ENCODE results near the gene VSNL1.

Gene VSNL1

DNA sequence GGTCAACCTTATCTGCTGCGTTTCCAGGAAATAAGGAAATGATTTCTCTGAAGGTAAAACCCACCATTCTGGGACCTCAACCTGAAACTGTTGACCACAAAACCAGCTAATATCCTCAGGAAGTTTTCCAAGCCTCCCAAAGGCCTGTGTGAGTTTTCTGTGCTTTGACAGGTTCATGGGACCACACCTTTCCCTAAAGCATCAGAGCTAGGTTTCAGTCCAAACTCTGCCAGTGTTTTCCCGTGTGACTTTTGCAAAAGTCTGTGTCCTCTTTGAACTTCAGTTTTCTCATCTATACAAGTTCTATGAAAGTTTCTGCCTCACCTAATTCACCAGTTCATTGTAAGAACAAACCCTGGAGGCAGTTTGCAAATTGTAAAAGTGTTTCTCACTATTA is 39.8 kb downstream of the VSNL1 start:
- in situ Hi-C loops (cut with MboI; ENCODE audit: low sequenced_read_pairs): no loop called here

DNA sequence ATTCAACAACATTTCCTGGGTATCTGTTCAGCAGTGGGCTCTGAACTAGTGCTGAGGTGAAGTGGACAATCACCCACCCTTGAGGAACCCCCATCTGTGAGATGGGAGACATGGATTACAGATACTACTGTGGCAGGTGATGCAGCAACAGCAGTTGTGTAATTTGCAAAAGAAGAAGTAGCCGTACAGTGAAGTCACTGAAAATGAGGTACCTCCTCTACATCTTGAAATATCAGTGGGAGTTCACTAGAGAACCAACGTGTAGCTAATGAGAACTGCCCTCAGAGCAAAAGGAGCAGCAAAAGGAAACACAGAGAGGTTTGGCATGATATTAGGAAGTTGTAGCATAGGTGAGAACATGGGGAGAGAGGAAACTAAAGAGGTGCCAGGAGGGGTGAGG is 41.3 kb downstream of the VSNL1 start:
- in situ Hi-C loops (cut with MboI; ENCODE audit: low sequenced_read_pairs): no loop called here

DNA sequence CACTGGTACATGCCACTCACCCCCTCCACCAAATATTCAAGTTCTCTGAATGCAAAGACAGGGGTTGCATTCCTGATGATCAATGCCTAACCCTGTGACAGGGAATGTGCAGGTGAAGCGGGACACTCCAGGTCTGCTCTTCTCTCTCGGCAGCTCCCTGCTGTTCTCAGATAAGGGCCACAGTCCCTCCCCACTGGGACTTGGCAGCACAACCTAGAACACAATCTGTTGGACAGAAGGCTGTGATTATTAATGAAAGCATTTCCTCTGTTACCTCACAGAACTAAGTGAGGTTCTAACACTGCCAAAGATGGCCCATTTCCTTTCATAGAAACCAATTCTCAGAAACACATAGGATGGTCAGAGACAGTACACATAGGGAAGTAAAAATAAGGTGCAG is 42.7 kb downstream of the VSNL1 start:
- in situ Hi-C loops (cut with MboI; ENCODE audit: low sequenced_read_pairs): no loop called here

DNA sequence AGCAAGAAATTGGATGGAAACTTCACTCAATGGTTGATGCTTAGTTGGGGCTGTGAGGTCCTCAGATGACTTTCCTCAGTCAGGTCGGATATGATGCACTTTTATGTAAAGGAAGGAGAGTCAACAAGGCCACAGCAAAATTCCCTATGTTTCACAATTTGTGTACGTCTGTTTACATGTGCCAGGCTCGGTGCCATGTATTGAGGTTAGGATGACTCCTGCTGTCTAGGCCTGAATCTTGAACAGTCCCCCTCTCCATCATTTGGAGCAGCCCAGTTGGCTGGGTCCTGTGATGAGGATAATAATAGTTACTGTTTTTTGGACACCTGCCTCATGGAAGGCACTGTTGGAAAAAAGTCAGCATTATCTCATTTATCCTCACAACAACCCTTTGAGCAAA is 43.1 kb downstream of the VSNL1 start:
- in situ Hi-C loops (cut with MboI; ENCODE audit: low sequenced_read_pairs): no loop called here

DNA sequence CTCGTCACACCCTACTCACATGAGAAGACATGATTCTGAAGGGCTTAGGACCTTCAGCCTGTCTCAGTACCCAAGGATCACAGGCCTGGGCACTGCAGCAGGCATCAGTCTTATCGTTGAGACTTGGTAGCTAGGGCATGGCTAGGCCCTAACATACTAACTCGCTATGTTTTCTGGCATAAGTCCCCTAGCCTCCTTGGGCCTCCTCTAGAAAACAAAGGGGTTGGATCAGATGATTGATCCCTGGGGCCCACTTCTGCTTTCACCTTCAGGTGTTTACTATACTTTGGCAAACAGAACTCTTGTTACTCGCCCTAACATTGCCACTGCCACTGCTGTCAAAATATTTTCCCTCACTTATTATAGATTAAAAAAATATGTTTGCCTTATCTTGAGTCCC is 44.2 kb downstream of the VSNL1 start:
- in situ Hi-C loops (cut with MboI; ENCODE audit: low sequenced_read_pairs): no loop called here

DNA sequence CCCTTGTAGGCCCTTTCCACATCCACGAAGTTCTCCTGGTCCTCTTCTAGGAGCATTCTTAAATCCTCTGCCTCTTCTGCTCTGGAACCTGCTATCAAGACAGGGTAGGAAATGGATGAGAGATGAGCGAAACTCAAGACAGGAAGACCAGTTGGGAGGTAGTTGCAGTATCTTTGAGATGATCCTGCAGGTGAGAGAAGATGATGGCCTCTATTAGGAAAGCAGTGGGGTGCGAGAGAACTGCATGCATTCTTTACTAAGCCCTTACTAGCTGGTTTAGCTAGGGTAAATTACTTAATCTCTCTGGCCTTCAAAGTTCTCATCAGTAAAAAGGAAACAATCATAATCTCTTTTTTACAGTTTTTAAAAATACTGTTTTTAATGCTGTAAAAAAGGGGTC is 47.0 kb downstream of the VSNL1 start:
- in situ Hi-C loops (cut with MboI; ENCODE audit: low sequenced_read_pairs): no loop called here

DNA sequence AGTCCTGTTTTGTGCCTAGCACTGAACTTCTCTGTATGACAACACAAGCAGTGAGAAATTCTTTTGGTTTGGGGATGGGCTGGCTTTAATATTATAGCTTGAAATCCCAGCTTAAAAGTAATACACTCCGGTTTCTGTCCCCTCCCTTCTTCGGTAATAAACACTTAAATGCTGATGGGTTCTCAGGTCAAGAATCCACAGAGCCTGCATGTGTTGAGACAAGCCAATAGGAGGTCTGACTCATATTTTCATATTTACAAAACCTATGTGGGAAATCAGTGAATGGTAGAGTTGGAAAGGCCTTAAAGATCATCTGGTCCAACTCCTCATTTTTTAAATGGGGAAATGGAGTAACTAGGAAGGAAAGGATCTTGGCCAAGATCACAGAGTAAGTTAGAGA is 47.5 kb downstream of the VSNL1 start:
- in situ Hi-C loops (cut with MboI; ENCODE audit: low sequenced_read_pairs): no loop called here

DNA sequence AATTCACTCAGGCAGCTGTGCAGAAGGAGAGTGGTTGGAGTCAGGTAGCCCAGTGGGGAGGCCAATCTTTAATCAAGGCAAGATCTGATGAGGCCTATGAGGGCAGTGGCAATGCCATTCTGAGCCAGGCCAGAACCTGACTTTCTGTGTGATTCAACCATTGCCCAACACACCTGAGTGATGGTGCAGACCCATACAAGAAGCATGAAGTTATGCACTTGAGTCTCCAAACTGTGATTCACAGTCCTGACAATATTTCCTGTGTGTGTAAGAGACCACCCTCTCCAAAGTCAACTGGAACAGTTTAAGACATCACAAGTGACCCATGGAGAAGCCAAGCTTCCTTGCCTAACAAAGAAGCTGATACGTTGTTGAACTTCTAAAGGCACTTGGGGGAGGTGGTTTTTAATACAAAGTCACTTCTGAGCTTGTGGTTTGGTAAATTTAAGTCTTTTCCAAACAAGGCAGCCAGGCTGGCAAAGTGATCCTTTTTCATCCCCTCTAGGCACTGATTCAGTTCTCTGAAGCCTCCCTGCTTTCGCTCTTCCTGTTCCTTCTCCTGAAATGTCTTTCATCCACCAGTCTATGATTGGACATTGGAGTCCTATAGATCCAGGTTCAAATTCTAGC is 49.0 kb downstream of the VSNL1 start:
- in situ Hi-C loops (cut with MboI; ENCODE audit: low sequenced_read_pairs): no loop called here

DNA sequence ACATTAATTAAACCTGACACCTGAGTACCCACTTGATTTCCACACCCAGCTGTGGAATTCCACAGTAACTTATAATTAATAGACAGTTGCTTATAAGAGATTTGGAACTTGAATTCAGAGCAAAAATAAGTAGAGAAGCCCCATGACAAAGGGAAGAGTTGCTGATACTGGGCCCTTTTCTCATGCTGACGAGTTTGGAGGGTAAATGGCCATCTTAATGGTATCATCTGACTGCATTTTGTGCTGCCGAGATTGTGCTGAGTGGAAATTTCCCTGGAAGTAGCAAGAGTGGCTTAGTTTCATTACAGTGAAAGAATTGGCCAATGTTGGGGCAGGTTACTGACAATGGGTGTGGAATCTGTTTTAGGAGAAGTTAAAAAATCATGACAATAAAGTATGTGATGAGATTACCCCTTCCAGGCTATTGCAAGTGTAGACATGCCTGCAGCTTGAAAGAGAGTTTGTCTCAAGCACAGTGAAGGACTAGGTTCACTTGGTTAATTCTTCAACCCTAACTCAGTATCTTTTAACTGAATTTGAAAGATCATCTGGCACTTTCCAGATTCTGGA is 49.9 kb downstream of the VSNL1 start:
- in situ Hi-C loops (cut with MboI; ENCODE audit: low sequenced_read_pairs): no loop called here

DNA sequence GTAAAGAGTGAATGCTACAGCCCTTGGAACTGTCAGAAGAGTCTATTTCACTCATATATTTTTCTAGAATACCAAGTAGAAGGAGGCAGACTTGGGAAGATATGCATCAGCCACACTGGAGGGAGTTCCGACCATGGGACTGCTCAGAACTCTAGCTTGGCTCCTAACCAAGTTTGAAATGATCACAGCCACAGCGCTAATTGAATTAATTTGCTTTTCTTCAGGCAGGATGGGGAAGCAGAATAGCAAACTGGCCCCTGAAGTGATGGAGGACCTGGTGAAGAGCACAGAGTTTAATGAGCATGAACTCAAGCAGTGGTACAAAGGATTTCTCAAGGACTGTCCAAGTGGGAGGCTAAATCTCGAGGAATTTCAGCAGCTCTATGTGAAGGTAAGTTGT is 51.4 kb downstream of the VSNL1 start:
- in situ Hi-C loops (cut with MboI; ENCODE audit: low sequenced_read_pairs): no loop called here

DNA sequence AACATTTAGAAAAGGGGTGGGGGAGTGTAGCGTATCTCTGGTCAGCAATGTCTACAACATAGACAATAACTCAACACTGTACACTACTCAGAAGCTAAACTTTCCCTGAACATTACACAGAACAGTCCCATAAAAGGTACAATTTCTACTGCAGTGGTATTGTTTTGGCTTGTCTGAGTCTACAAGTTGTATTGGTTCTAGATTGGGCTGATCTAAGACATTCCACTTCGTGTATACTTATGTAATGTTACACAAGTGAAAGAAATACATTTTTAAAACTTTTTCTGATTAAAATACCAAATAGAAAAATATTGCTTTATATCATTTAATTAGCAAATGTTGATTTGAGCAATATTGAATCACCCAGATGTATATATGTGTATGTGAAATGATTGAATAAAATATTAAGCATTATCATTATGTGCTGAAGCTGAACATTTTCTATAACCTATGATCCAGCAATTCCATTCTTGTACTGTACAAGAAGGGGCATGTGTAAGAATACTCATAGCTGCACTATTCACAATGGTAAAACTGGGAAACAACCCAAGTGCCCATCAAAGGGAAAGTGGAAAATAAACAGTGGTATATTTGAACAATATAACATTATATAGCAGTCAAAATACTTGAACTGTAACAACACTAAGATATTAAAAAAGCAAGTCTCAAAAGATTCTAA is 52.4 kb downstream of the VSNL1 start:
- in situ Hi-C loops (cut with MboI; ENCODE audit: low sequenced_read_pairs): no loop called here

DNA sequence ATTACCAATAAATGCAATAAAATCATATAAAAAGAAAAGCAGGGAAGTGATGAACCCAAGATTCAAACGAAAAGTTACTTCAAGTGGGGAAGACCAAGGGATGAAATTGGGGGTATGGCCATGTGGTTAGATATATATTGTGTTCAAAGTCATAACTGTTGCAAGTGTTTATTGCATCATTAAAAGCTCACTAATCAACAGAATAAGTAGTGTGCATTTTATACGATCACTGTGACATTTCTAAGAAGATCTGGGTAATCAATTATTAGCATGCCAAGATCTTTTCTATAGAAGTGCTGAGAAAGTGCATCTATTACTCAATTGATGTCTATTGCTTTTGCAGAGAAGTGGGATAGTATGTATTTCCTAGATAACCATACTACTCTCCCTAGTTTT is 52.9 kb downstream of the VSNL1 start:
- in situ Hi-C loops (cut with MboI; ENCODE audit: low sequenced_read_pairs): no loop called here

DNA sequence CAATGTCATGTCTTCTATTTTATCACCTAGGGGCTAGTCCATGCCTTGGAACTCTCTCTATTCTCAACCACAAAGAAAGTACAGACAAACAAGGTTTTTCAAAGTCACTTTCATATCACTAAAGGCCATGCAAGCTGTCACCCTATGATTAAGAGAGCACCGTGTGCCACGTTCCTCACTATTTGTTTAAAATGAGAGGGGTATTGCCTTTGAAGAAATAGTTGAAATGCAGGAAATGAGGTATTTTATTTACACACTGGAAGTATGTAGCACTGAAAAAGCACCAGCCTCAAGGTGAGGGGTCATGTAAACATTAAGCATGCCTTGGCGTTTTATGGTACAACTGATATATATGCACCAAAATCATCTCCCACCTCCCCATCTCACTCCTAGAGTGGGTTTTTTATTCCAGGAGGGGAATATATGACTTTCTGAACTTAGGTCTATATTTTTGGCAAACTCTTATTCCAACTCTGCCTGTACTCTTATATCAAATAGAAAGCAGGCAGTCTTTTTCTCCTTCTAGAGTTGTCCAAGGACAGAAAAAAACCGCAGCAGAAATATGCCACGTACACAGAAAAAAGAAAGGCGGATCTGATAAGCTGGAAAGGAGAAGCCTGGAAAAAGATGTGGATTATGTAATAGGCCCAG is 53.5 kb downstream of the VSNL1 start:
- in situ Hi-C loops (cut with MboI; ENCODE audit: low sequenced_read_pairs): no loop called here

DNA sequence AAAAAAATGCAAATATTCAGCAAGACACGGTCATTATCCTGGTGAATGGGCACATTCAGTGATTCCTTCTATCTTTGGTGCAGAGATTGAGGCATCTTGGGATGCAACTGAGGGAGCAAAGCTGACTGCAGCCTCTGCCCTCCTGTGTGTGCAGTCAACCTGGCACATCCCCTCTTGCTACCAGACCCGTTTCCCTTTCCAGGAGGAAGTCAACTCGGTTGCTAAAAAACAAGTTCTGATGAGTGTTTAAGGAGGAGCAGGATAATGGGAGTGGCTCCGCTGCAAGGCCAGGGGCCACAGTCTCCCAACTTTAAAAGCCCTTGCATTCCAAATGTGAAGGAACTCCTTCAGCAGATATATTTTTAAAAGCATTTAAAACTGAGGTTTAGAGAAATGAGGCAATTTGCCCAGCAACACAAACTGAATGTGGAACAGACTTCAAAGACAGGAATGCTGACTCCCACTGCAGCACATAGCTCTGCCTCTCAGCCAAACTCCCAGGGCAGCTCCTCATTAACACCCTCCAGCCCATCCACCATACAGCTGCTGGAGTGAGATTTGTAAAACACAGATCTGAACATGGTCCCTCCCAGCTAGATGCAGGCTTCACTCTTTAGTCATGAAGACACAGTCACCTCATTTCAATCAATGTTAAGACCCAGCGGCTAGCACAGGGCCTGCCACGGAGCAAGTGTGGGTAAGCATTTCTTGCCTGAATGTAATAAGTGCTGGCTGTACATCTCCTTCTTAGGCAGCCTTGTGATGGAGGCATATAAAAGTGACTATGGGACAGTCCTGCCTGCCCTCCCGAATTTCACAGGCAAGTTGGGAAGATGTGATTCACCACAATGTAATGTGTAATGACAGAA is 54.3 kb downstream of the VSNL1 start:
- in situ Hi-C loops (cut with MboI; ENCODE audit: low sequenced_read_pairs): no loop called here

DNA sequence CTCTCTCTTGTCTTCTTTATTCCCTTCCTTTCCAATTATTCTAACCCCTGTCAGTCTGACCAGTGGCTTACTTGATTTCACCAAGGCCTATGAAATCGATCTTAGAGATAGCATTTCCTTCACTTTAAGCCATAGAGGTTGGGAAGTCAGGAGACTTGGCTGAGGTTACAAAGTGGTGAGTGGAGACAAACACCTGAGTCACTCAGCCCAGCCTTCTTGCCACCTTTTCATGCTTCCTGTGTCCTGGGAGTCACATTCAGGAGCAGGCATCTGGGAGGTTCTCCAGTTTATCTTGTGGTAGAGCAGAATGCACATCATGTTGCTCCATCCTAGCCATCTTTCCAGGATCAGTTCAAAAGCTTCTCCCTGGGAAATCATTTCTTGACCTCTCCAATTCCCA is 59.1 kb downstream of the VSNL1 start:
- in situ Hi-C loops (cut with MboI; ENCODE audit: low sequenced_read_pairs): no loop called here

DNA sequence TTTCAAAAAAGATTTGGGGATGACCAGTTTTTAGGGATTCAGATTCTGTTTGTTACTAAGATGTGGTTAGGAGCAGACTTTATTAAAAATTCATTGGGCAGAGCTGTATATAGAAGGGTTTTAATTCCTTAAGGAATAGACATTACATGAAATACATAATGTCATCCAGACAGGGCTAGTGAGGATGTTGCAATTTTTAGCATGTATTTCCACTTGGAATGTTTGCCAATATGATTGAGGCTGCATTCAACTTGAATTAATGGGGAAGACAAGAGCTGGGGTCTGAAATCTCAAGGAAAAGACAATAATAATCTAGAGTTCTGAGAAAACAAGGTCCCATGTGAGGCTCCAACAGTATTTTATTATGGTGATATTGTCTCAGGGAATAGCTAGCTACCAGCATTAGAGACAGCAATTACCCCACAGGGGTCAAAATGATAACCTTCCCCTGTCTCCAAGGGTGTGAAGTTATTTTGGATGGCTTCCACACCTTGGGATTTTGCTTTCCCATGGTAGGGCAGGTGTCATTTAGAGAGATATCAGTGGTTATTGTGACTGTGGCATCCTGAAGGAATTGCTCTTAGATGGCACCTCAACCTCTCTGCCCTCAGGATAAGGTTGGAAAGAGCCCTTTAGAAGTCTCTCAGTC is 60.2 kb downstream of the VSNL1 start:
- in situ Hi-C loops (cut with MboI; ENCODE audit: low sequenced_read_pairs): no loop called here

DNA sequence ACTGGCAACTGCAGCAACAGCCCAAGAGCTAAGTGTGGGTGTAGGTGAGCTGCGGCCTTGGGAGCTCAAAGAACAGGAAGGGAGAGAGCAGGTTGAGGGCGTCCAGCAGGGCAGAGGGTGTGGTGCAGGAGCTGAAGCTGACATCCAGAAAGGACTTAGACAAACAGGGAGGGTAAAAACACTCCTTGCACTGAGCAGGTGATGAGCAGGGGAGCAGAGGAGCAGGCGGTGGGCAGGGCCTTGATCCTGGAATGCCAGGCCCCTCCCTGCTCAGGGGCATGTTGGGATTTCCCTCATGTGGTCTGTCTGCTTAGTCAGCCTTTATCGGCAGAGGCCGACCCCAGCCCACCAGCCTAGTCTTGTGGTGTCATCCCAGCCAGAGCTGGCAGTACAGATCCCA is 63.6 kb downstream of the VSNL1 start:
- in situ Hi-C loops (cut with MboI; ENCODE audit: low sequenced_read_pairs): no loop called here

DNA sequence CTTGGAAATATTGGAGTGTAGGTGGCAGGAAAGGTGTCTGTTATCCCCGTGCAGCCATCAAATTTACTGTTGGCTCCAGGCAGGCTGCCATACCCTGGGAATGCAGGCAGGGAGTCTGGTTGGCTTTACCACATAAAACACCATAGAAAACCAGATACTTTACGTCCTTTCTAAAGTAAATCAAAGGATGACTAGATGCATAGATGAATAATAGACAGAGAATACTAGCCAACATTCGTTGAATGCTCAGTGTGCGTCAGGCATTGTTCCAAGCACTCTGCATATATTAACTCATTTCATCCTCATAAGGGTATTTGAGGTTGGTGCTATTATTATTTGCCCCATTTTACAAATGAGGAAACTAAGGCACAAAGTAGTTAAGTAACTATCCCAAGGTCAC is 65.2 kb downstream of the VSNL1 start:
- in situ Hi-C loops (cut with MboI; ENCODE audit: low sequenced_read_pairs): no loop called here

DNA sequence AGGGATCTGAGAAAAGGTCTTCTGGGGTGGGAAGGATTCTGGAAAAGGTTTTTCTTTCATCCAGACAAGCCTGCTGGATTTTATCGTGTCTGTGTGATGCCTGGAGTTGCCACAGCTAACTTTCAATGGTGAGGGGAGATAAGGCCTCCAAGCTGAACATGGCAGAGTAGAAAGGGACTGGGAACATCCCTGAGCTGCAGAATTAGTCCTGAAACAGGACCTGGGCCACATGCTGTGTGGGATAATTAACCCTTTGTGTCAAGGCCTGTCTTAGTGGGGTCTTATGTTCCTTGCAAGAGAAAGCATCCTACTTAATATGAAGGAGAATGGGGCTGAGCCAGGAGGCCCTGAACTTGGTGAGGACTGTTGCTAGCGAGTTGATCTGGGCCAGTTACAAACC is 66.4 kb downstream of the VSNL1 start:
- in situ Hi-C loops (cut with MboI; ENCODE audit: low sequenced_read_pairs): no loop called here

DNA sequence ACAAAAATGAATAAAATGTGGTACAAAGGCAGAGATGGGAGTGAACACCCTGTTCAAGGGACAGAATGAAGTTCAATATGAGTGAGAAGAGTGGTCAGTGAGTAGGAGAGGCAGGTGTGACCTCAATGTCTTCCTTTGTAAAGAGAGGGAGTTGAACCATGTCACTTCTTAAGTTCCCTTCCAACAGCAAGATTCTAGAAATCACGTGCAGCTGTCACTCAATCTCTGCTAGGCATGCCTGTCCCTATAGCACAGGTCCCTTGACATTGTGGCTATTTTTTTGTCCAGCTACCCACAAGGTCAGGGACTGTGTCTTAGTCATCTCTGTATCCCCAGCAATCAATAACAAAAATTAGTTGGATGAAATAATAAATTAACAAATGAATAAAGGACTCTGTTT is 66.9 kb downstream of the VSNL1 start:
- in situ Hi-C loops (cut with MboI; ENCODE audit: low sequenced_read_pairs): no loop called here

DNA sequence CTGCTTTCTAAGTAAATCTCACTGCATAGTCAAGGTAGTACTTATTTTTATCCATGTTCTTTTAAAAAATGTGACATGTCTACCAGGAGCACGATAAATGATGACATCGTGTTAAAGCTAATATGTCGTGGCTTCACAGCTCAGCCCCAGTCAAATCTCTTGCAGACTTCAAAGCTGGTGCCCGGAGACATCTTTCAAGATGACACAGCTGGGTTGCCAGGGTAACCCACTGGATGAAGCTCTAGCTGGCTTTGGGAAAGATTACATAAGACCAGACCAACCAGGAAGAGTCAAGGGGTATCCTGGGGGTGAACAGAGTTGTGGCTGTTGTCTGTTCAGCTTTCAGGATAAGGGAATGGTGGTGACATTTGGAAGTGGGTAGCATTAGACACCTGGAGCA is 67.8 kb downstream of the VSNL1 start:
- in situ Hi-C loops (cut with MboI; ENCODE audit: low sequenced_read_pairs): no loop called here

All from HL-60/S4 treated with phorbol 12-myristate 13-acetate at 8.2 ng/mL for 4 days and 3 days (cell line).